Medulla oblongata (tissue), 1 donor: ENCODE measurements around the gene M1AP.

Experiments
- DNase-seq: peaks from one replicate; pipeline ENCODE4 v3.0.0-alpha.2; 2015; ENCODE audit errors: extremely low spot score

M1AP gene

GRCh38 chr2:74593826-74594772, 54.0 kb downstream of the M1AP start:
- no peak for DNase-seq

GRCh38 chr2:74588664-74589063, 59.5 kb downstream of the M1AP start:
- no peak for DNase-seq

DNA sequence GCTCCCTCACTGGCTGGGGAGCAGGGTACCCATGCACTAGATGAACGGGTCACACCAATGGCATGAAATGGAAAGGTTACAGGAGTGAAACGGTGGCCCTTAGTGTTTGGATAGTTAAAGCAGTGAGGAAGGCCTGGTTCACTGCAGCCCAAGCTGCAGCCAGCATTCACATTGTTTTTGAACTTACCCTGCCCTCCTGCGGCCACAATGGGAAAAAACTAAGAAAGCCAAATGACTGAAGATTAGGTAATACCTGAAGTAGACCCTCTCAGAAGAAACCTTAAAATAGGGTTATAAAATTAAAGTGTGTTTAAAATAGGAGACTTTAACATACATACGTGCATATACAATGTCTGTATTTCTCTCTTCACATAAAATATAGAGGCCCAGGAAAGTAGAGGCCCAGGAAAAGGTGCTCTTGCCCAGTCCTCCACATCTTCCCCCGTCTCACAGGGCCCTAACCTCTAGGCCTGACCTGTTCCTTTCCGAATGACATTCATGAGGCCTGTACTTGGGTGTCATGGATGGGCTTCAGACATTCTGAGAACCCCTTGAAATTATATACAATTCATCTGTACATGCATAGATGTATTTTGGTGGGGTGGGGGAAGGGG, 60.4 kb downstream of the M1AP start:
- peak; percentile 87 for DNase-seq

DNA sequence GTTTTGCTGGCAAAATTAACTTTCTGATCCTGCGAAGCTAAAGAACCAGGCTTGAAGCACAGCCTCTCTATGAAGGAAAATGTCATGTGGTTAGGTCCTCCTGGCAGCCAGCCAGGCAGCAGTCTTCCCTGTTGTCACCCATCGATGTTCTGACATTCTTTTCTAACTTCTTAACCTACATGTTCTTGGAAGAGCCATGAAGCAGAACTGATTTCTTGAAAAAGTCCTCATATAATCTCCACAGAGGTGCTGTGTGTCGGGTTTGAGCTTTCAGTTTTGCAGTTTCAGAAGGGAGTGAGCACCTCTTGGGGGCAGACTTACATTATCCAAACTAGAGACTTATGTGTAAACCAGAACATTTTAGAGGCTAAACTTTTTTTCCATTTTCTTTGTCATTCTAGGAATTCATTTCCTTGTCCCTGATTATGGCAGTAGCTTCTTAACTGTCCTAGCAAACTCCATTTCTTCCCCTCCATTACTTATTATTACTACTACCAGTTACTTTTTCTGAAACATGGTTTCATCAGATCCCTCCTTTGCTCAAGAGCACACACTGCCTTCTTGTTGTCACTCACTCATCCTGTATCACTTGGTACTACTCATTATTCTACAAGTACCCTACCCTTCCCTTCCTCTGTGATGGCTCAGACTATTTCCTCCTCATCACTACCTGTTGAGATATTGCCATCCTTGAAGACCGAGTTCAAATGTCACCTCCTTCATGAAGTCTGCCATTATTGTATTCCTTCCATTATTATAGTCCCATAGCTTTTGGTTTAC, 62.5 kb downstream of the M1AP start:
- DNase-seq, result peak; percentile 58

GRCh38 chr2:74584088-74584645, 64.0 kb downstream of the M1AP start:
- DNase-seq, result no peak

GRCh38 chr2:74583504-74583903, 64.6 kb downstream of the M1AP start:
- DNase-seq, result no peak

GRCh38 chr2:74582184-74582583, 65.9 kb downstream of the M1AP start:
- no peak for DNase-seq

GRCh38 chr2:74581463-74581862, 66.7 kb downstream of the M1AP start:
- DNase-seq, result no peak

DNA sequence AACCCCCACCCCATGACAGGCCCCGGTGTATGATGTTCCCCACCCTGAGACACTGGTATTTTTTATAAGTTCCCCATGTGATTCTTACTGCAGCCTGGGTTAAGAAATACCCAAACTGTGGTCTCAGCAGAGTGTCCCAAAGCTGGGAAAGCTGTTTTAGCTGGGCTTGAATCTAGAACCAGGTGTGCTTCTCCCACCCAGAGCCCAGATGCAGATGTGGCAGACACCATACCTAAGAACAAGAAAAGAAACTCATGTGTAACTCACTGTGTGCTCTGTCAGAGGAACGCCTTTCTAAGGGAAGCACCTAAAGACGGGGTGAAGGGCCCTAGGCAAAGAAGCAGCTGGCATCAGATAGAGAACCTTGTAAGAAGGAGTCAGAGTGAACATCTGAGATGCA, 69.7 kb downstream of the M1AP start:
- no peak for DNase-seq

GRCh38 chr2:74577448-74577847, 70.7 kb downstream of the M1AP start:
- peak; percentile 50 for DNase-seq

DNA sequence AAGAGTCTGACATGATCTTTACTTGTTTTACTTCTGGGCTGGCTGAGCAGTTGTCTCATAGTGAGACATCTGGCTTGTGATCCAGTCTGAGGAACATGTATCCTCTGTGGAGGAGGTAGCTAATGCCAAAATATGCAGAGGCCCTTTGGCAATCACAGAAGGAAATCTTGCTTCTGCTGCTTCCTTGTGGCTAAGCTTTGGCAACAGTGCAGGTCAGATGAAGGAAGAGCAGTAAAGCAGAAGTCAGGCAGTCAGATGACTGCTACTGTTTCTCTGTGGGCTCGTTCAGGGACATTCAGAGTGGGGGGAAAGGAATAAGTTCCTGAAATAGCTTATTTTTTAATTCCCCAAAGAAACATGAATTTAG, 71.3 kb downstream of the M1AP start:
- peak; percentile 83 for DNase-seq

- no peak for DNase-seq
Observed at GRCh38 chr2:74576211-74576862, 71.8 kb downstream of the M1AP start.

- no peak for DNase-seq
Observed at GRCh38 chr2:74575320-74575719, 72.8 kb downstream of the M1AP start.

GRCh38 chr2:74573747-74574562, 74.2 kb downstream of the M1AP start:
- DNase-seq, result peak; percentile 69

DNA sequence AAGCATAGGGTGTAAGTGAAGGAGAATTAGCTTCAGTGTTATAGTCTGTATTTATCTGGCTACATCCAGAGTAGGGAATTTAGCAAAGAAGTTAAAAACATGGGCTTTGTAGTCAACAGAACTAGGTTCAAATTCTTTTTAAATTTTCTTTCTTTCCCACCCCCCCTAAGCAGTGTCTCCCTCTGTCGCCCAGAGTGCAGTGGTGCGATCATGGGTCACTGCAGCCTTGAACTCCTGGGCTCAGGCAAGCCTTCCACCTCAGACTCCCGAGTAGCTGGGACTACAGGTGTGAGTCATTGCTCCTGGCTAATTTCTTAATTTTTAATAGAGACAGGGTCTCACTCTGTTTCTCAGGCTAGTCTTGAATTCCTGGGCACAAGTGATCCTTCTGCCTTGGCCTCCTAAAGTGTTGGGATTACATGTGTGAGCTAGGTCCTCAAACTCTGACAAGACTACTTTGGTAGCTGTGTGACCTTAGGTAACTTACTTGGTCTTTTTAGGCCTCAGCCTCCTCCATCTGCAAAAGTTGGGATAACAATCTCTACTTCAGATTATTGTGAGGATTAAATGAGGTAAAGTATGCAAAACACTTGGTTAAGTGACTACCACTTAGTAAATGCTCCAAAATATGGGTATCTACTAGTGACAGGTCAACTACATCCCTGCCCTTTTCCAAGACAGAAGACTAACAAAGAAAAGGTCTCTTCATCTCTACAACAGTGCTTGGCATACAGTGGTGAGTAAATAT, 75.8 kb downstream of the M1AP start:
- no peak for DNase-seq

GRCh38 chr2:74571058-74571457, 77.1 kb downstream of the M1AP start:
- peak; percentile 45 for DNase-seq

DNA sequence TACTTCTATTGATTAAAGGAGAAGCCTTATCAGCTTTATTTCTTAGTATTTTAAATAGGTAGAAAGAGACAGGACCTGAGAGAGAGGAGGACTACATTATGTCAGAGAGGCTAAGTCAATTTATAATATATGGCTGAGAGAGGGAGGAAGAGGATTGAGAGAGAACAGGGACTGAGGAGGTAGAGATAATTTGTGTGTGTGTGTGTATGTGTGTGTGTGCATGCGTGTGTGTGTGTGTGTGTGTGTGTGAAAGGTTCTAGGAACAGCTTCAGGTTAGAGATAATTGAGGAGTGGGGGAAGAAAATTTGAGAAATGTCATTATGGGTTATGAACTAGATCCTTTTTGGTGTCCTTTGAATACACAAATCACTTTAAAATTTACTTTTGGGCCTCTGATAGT, 78.4 kb downstream of the M1AP start:
- no peak for DNase-seq

- DNase-seq, result no peak
Observed at GRCh38 chr2:74567881-74568280, 80.2 kb downstream of the M1AP start.

- no peak for DNase-seq
Observed at GRCh38 chr2:74566754-74567085, 81.4 kb downstream of the M1AP start.

DNA sequence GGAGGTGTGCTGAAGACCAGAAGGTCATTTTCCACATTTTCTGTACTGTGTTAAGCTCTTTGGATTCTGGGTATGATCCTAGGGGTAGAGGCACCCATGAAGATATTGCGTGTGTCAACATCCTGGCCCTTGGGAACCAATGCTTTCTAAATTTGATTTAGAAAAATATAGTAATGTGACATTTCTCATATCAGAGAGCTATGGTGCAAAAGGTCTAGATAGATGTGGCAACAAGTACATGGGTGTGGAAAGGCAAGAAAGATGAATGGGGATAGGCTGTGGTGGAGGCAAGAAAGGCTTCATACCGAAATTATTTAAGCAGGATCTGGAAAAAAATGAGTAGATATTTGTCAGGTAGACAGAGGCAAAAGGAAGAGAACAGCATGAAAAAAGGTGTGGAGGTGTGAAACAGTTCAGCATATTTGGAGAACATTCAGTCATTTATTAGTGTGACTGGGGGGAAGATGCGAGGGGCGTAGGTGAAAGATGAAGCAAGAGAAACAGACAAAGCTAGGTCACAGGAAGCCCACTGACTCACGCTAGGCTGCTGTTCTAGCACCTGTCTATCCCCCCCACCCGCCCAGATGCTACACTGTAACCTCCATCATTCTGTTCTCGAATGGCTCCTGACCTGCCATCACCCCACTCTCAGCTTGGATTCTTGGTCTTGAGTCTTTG, 81.9 kb downstream of the M1AP start:
- no peak for DNase-seq
